GM21515 (cell line): Measurements from ENCODE around the gene FRS2.

ENCODE experiments used
- ATAC-seq: cut with Tn5 transposase; IDR thresholded peaks from one replicate; pipeline ENCODE4 v1.9.1; 2021; ENCODE audit not compliant: unreplicated experiment

The FRS2 gene

GRCh38 chr12:69497308-69498026, 27.3 kb downstream of the FRS2 start:
- peak; percentile 93 for ATAC-seq

GRCh38 chr12:69500631-69501030, 30.4 kb downstream of the FRS2 start:
- no peak for ATAC-seq

GRCh38 chr12:69501154-69501895, 31.1 kb downstream of the FRS2 start:
- no peak for ATAC-seq

GRCh38 chr12:69502345-69503081, 32.3 kb downstream of the FRS2 start:
- ATAC-seq, result no peak

- no peak for ATAC-seq
These were observed 37.9 kb downstream of the FRS2 start for GRCh38 chr12:69508091-69508490.

GRCh38 chr12:69508621-69509020, 38.4 kb downstream of the FRS2 start:
- no peak for ATAC-seq

GRCh38 chr12:69509308-69509736, 39.1 kb downstream of the FRS2 start:
- ATAC-seq, result no peak

- ATAC-seq, result no peak
These were observed 40.0 kb downstream of the FRS2 start for GRCh38 chr12:69509904-69510827.

GRCh38 chr12:69511016-69511415, 40.8 kb downstream of the FRS2 start:
- ATAC-seq, result no peak

- ATAC-seq, result no peak
These were observed 41.5 kb downstream of the FRS2 start for GRCh38 chr12:69511469-69512267.

- ATAC-seq, result no peak
These were observed 42.6 kb downstream of the FRS2 start for GRCh38 chr12:69512820-69513219.

- ATAC-seq, result no peak
These were observed 43.1 kb downstream of the FRS2 start for GRCh38 chr12:69513297-69513696.

GRCh38 chr12:69514111-69514510, 43.9 kb downstream of the FRS2 start:
- no peak for ATAC-seq

- no peak for ATAC-seq
These were observed 44.7 kb downstream of the FRS2 start for GRCh38 chr12:69514845-69515244.

GRCh38 chr12:69515394-69515930, 45.3 kb downstream of the FRS2 start:
- no peak for ATAC-seq

GRCh38 chr12:69516950-69517349, 46.8 kb downstream of the FRS2 start:
- no peak for ATAC-seq

GRCh38 chr12:69517406-69517805, 47.2 kb downstream of the FRS2 start:
- no peak for ATAC-seq

- no peak for ATAC-seq
These were observed 49.7 kb downstream of the FRS2 start for GRCh38 chr12:69519871-69520270.

- ATAC-seq, result no peak
These were observed 53.5 kb downstream of the FRS2 start for GRCh38 chr12:69523433-69524330.
